HG02870 (cell line): Measurements from ENCODE around the gene TALDO1.

Experiments
- ATAC-seq: cut with Tn5 transposase; IDR thresholded peaks from one replicate; pipeline ENCODE4 v1.9.1; 2021; ENCODE audit warnings: mild to moderate bottlenecking, moderate library complexity; ENCODE audit not compliant: unreplicated experiment

The TALDO1 gene

DNA sequence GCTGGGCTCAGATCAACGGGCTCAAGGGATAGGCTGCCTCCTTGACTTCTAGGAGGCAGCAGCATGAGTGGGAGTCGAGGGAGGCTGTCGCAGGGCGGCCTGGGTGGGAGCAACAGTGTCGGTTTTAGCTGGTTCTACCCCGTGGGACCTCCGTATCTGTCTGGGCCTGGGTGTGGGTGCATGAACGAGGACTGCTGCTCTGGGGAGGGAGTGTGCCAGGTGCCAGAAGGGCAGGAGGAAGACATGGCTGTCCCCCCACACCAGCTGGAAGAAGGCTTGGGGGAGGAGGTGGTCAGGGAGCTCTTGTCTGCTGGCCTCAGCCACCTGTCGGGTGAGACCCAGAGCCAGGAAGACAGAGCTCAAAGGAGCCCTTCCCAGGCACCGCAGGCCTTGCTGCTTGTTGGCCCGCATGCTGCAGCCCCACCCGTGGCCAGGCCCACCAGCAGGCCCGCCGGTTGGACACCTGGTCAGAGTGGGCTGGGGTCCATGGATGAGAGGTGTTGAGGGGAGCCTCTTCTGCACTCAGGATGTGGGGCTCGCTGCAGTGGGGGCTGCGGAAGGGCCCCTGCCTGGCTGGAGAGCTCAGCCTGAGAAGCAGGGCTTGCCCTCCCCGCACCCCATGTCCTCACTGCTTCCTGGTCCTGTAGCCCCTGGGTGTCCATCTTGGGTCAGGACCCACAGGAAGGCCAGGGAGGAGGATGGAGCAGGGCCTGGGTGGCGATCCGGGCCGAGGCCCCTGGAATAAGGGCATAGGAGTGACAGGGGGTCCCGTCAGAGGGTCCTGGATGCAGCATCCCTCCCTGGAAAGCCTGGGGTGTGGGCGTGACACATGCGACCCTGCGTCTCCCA is 39.2 kb downstream of the TALDO1 start:
- no peak for ATAC-seq

DNA sequence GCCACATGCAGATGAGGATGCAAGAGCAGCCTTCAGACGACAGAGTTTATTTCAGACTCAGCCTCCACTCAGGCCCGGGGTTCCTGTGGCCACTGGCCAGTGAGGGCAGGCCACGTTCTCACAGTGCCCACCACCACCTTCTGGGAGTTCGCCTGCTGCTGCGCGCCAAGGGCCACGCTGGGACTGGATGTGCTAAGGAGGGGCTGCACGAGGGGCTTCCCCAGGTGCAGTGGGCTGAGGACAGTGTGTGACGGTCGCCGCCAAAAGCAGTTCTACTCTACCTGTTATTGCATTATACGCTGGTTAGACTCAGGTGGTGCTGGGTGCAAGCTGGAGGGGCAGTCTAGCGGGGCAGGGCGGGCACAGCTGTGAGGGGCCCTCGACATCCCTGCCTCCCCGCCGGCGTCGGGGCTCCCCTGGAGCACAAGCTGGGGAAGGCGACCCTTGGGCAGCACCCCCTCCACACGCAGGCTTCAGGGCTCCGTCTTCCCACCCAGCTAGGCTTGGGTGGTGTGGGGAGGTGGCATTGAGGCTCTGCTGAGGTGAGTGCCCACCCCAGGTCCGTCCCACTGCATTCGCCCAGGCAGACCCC is 39.9 kb downstream of the TALDO1 start:
- no peak for ATAC-seq

DNA sequence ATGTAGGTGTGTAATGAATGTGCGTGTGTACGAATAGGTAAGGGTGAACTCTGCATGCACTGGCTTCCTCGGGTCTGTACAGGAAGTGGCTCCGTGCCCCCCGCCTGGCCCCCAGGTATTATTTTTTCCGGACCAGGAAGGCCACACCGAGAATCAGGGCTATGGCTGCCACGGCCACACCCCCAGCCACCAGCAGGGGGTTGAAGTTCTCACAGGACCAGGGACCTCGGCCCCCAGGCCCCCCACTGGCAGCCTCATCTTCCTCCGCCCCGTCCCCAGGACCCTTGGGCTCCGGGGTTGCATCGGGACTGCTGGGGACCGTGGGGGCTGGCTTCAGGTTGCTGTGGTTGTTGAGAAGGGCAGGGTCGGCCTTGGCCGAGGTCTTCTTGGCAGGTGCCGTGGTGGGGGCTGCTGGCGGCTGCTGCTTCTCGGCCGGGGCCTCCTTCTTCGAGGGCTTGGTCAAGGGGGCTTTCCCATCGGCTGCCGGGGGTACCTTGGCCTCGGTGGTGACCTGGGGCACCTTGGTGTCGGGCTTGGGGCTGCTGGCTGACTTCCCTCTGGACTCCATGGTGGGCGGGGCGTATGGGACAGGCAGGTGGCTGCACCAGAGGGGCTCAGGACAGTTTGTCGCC is 40.9 kb downstream of the TALDO1 start:
- no peak for ATAC-seq

DNA sequence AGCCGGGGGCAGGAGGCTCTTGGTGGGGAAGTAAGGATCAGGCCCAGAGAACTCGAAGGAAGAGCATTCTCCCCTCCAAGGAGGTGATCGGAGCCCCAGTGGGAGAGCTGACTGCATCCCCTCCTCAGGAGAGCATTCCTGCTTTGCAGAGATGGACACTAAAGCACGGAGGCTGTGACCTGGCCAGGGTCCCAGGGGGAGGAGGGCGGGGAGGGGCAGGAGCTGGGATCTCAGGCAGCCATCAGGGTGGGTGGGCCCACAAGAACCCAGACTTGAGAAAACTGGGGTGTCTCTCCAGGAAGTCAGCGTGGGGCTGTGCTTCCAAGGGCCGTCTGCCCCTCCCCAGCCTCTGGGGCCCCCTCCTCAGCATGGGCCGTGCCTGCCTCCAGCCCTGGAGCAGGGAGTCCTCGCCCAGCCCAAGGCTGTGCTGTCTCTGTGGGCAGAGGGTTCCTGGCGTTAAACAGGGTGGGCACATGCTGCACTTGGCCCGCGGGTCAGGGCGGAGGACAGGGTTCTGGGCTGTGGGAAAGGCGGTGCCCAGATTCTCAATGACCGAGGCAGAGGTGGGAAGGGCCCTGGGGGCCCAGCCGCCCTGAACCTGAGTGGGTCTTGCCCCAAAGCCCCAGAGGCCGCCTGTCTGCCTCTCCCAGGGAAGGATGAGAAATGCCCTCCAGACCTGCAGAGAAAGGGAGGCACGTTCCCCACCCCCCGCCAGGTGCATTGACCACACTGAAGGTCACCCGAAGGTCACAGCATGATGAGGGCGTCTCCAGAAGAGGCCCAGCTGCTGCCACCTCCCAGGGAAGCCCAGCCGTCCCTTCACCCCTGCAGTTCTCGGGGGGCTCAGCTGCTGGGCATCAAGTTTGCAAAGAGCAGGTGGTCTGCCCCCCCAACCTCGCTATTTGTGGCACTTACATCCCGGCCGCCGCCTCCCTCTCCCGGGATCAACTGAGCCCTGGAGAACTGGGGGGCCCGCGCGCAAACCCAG is 42.0 kb downstream of the TALDO1 start:
- ATAC-seq = no peak

DNA sequence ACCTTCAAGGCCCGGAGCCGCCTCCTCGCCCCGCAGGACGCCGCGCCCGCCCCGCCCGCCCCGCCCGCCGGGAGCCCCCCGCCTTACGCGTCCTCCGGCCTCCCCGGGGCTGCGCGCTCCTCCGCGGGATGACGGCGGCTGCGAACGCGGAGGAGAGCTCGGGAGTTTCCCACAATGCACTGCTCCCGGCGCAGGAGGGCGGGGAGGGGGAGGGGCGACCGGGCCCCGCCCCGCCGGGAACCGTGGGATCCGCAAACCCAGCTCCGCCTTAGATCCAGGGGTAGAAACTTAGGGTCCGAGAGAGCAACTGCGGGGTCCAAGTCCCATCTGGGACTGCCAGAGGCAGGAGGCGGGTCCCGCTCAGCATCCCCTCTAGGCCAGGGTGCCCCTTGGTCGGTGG is 42.7 kb downstream of the TALDO1 start, which contains the start of gene CEND1:
Gene CEND1 (minus strand): TSS at position 148 of the 400 bp plus-strand sequence. CDS start 1,514 bp downstream, outside the sequence.
- no peak for ATAC-seq

DNA sequence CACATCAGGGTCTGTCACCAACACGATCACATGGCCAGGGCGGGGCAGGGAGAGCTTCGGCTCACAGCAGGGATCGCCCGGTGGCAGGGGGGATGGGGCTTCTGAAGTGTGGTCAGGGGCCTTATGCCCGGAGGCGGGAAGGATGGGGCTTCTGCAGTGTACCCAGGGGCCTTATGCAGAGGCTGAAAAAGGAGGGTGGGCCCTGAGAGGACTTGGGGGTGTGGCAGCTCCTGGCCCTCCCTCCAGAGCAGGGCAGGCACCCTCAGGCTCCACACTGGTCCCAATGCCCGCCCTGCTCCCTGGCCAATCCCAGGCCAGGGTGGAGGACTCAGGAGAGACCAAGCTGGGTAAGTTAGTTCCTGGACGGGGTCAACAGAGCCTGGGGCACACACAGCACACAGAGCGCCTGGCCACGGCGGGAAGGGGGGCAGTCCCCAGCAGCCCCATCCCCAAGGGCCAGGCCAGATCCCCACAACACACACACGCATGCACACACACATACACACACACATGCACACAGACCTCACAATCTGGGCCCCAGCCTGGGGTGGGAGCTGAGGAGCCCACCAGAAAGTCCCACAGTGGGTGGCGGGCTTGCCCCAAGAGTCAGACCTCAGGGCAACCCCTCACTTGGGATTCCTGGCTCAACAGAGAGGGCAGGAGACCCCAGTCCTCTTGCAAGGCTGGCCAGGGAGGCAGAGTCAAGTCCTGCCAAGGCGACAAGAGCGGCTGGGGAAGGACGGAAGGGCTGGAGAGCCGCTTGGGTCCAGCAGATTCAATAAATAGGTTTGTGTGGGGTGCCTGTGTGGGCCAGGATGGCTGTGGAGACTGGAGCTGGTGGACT is 43.7 kb downstream of the TALDO1 start:
- ATAC-seq = no peak

DNA sequence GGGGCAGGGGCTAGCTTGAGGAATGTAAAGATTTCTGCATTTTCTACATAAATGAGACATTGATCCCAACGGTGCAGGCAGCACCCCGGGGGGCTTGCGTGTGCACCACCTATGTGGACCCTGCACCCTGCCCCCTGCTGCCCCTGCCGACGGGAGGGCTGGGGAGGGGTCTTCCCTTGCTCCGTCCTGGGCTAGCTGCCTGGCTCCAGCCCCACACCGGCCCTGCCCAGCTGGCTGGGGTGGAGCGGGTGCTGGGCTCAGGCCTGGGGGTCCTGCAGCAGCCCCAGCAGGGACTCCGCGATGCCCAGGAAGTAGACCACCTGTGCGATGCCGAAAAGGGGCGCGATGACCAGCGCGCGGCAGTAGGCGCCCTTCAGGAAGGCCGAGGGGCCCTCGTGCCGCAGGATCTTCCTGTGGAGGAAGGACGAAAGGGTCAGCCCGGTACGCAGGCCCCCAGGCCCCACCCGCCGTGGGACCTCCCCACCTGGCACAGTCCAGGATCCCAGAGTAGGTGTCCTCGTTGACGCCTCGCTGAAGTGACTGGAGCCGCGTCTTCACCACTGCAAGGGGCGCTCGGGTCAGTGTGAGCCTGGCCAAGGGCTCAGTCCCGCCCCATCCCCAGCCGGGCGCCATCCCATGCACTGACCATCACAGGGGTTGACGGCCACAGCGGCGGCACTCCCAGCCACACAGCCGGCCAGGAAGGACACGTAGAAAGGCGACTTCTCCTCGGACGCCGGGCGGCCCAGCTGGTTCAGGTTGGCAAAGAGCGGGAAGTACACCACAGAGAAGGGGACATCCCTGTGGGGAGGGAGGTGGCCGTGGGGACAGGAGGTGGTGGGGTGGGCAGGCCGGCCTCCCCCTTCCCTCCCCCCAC is 44.6 kb downstream of the TALDO1 start:
- ATAC-seq = no peak

DNA sequence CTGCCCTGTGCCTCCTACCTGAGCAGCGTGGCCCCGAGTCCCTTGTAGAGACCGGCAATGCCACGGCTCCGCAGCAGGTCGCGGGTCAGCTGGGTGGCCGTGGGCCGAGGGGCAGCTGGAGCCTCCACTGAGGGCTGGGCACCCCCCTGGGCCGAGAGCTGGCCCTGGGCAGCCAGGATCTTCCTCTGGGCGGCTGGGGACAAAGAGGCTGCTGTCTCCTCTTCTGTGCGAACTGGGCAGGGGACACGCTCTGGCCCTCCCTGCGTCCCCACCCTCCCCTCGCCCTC is 45.2 kb downstream of the TALDO1 start:
- ATAC-seq = no peak

DNA sequence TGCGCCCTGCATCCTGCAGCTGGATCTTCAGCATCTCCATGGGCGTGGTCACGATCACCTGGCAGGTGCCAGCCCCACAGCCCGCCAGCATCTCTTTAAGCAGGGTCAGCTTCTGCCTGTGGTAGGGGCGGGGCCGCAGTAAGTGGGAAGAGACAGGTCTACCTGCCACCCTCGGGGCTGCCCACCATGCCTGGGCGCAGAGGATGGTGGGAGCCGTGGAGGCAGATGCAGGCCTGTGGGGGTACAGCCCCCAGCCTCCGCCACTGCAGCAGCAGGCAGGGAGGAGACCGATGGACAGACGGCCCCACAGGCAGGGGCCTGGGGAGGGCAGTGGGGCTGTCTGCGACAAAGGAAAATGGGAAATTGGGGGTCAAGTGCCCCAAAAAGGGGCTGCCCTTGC is 45.6 kb downstream of the TALDO1 start:
- no peak for ATAC-seq

DNA sequence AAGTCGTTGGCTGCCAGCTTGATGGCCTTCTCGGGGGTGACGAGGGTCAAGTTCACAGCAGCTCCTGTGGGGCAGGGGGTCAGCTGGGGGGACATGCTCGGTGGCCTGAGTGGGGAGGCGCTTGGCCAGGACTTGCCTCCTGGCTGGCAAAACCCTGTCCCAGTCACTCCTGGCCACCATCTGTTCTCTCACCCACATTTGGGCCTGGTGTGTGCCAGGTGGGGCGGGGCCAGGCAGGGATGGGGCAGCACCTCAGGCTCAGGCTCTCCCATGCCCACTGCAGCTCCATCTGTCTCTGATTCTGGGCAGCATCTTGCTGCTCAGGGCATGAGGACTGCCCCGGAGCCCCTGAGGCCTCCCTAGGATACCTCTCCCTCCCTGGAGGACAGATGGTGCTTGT is 46.3 kb downstream of the TALDO1 start:
- ATAC-seq = no peak

DNA sequence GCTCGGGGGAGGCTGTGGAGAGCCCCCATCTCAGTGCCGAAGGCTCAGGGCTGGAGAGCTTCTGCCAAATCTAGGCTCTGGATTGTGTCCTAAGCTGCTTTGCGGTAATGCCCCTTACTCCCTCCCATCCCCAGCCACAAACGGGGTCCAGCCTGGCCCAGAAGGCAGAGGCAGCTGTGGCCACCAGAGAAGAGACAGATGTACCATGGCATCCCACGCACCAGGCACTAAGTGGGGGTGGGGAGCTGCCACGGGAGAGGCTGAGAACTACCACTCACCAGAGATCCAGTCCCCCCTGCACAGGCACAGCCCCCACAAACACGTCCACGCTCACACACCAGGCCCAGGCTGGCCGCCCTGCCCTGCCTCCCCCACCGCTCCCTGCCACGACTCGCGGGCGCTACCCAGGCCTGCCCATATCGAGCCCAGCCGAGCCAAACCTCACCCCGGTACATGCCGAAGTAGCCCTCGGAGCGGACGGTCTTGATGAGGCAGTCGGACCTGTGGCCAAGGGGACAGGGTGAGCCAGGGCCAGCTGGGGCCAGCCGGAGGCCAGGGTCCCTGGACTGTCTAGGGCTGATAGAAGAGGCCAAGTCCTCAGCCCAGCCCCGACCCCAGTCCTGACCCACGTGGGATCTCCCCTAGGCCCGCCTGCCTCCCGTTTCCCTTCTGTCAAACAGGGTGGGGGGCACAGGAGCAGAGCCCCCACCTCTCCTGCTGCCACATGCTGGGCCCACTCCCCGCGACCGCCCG is 46.9 kb downstream of the TALDO1 start:
- no peak for ATAC-seq

DNA sequence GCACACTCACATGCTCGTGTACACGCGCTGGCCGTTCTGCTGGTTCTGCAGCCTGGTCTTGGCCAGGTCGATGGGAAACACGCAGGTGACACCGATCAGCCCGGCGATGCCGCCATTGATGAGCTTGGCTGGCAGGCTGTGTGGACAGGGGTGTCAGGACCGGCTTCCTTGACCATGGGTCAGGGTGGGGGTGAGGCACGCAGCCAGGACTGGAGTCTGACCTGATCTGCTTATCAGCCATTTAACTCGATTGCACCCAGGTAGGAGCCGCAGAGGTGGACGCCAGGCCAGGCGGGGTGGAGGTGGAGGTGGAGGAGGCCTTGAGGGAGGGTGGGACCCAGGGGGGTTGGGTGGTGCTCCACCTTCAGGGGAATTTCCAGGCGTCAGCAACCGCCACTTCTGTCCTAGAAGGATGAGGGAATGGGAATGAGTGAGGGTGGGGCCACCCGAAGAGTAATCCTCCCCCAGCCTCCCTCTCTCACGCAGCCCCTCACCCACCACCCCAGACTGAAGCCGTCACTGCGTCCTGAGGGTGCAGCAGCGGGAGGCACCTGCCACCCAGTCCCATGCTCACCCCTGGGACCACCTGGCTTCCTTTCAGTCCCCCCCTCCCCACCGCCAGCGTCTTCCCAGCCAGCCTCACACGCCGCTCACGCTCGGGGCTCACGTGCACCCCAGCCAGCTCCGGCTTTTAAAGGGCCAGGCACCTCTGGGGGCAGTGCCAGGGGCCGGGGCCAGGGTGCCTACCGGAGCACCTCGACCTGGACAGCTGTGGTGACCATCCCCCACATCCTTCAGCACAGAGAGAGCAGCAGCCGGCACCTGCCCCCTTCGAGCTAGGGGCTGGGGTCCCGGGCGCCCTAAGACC is 47.7 kb downstream of the TALDO1 start:
- ATAC-seq = no peak

DNA sequence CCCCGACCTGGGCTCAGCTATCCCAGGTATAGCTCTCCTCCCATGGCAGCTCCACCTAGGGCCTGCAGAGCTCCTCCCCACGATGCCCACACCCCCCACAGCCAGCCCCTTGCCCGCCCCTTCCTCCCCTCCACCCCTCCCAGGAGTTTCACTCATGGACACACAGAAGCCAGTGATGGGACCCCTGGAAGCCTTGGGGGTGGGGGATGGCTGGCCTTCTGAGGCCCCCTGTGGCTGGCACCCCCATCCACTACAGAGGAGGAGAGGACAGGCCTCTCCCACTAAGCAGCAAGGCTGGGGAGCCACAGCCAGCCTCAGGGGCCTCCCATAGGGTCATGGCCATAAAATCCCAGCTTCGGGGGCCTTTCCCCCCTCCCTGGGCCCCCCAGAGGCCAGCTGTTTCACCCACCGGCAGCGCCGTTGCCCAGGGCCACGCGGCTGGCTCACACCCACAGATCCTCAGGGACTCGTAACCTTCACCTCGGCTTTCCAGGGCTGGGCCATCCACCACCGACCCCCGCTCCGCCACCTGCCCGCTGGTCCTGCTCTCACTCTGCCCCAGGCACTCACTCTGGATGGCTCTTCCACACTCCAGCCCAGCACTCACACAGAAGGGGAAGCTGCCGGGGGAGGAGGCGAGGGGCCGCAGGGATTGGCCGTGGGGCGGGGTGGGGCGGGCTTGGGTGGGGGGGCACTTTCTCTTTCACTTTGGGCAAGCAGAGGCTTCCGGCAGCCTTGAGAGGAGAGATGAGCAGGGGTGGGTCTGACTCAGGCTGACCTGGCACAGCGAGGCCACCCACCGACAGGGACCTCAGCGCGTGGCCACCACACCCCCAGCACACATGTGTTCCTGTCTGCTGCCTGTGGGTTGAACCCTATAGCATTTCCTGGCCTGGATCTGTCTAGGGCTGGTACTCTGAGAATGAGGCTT is 48.6 kb downstream of the TALDO1 start:
- no peak for ATAC-seq

DNA sequence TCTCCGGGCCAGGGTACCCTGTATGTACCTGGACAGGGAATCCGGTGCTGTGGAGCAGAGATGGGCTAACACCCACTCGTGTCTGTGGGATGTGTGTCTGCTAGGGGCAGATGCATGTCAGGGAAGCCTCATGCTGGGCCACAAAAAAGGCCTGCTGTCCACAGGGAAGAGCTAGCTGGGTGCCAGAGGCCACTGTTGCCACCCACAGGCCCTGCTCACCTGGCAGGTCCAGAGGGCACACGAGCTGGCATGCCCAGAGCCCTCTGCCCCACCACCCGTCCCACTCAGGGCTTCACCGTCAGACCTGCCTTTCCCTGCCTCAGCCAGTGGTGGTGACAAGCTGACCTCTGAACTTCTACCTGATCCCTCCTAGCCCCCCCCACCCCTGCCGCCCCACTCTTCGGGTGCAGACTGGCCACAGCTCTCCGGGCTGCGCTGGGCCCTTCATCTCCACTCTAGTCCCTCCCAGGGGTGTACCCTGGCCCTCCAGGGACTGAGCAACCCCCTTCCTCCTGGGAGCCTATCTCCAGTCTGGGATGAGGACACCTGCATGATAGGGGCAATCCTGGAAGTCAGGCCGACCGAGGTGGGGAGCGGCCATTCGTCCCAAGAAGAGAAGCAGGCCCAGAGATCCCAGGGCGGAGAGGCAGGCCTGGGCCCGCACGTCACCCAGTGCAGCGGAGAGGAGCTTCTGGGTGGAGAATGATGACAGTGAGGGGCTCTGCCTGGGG is 49.5 kb downstream of the TALDO1 start:
- no peak for ATAC-seq

DNA sequence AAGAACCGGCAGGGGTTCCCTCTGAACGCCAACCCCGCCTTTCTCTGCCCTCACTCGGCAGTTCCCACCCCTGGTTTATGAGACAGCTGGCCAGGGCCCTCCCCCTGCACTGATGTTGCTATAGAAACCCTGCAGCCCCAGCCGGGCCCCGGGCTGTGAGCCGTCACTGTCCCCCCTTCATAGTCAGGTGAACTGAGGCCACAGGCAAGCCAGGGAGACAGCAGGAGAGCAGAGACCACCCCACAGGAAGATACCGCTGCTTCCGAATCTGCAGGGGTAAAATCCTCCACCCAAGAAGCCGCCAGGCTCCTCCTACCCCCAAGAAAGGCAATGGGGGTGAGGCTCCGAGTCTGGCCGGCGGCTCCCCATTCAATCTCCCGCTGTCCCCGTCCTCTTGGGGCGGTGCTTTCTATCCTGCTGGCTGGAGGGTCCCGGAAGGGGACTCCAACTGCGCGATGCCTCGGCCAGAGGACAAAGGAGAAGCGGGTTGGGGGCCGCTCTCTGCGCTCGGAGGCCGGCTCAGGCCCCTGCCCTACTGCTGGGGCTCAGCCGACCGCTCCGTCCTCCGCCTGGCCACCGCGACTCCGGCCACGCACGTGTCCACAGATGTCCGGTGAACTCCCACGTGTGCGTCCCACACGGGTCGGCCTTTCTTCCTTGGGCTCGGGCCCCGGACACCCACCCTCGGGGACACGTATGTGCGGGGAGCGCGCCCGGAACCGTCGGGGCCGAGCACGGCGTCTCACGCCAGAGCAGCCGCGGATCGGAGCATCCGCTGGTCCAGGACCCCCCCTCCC is 50.2 kb downstream of the TALDO1 start:
- peak; percentile 48 for ATAC-seq
